SW480 (cell line): ENCODE results near the gene NKD1.

Experiments
- DNase-seq: peaks from one replicate; pipeline ENCODE4 v3.0.0-alpha.2; 2016; ENCODE audit warnings: low spot score

The NKD1 gene

GRCh38 chr16:50538411-50539052 is 9.7 kb upstream of the NKD1 start:
- DNase-seq, result no peak

- peak; percentile 98 for DNase-seq
Observed at GRCh38 chr16:50539053-50539695, 9.0 kb upstream of the NKD1 start.

GRCh38 chr16:50539822-50540710 is 8.1 kb upstream of the NKD1 start:
- peak; percentile 81 for DNase-seq

- no peak for DNase-seq
Observed at GRCh38 chr16:50540711-50541007, 7.5 kb upstream of the NKD1 start.

- DNase-seq, result no peak
Observed at GRCh38 chr16:50542703-50543102, 5.5 kb upstream of the NKD1 start.

- DNase-seq, result no peak
Observed at GRCh38 chr16:50546125-50546524, 2.1 kb upstream of the NKD1 start.

- DNase-seq, result peak; percentile 98
Observed at GRCh38 chr16:50547340-50548124, 664 bp upstream of the NKD1 start.

- DNase-seq, result no peak
Observed at GRCh38 chr16:50548909-50549560, 839 bp downstream of the NKD1 start.

GRCh38 chr16:50549561-50549915 is 1.3 kb downstream of the NKD1 start:
- DNase-seq, result no peak

- no peak for DNase-seq
Observed at GRCh38 chr16:50550035-50550434, 1.8 kb downstream of the NKD1 start.

- no peak for DNase-seq
Observed at GRCh38 chr16:50550866-50551641, 2.9 kb downstream of the NKD1 start.

GRCh38 chr16:50552476-50553101 is 4.4 kb downstream of the NKD1 start:
- DNase-seq, result no peak

GRCh38 chr16:50553182-50553710 is 5.0 kb downstream of the NKD1 start:
- DNase-seq, result no peak

- no peak for DNase-seq
Observed at GRCh38 chr16:50553731-50554360, 5.7 kb downstream of the NKD1 start.

GRCh38 chr16:50555269-50555875 is 7.2 kb downstream of the NKD1 start:
- no peak for DNase-seq

GRCh38 chr16:50555952-50556673 is 7.9 kb downstream of the NKD1 start:
- no peak for DNase-seq

GRCh38 chr16:50557046-50557445 is 8.8 kb downstream of the NKD1 start:
- DNase-seq, result no peak

GRCh38 chr16:50558913-50559312 is 10.7 kb downstream of the NKD1 start:
- DNase-seq, result no peak

- DNase-seq, result no peak
Observed at GRCh38 chr16:50559342-50559741, 11.1 kb downstream of the NKD1 start.
